Measurements from ENCODE around the gene THSD7A. TPM values are rescaled to one million over a fixed set of nuclear protein-coding genes. Genes with fewer than 3 reads are reported as not detected.

Gene THSD7A
- total and polyA plus RNA-seq, 2 of the 4 experiments (the other 2 are of a cell fraction): 0.02 to 0.18 TPM

DNA sequence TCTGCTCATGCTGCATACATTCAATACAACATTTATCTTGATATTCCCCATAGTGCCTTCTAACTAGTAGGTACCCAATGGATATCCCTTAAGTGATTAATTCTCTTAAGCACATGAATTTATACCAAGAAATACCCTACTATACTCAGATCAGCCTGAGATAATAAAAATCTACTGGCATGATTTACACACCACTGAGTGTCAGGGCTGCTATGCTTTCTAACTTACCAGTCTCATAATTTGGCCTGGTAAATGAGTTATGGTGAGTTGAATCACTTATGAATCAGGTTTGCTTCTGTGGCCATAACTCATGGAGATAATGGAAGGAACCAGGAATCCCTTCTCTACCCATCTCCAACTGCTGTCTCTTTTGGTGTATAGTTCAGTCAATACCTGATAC lies 122.8 kb downstream of the THSD7A start:
- no peak overlapping the region for H2AK5ac ChIP-seq (ENCODE audit: low read depth, low read length)
- no peak overlapping the region for H2BK15ac ChIP-seq (ENCODE audit: low read depth, low read length)
- H3K4me1 ChIP-seq (ENCODE audit: control insufficient read depth, insufficient read depth, low read length): no peaks in the 10 kb centered on the region
- no peaks in the 10 kb centered on the region for H4K20me1 ChIP-seq (ENCODE audit: insufficient read depth, low read length)
- H2AK9ac ChIP-seq (replicated peaks; ENCODE audit: low read depth, low read length, poor library complexity): no peak overlapping the region
- H3K4ac ChIP-seq (ENCODE audit: low read depth, low read length): no peak overlapping the region
- H3K18ac ChIP-seq (ENCODE audit: low read depth, low read length): no peak overlapping the region
- H3K9ac ChIP-seq (ENCODE audit: low read depth, low read length): no peak overlapping the region
- H3K79me1 ChIP-seq (ENCODE audit: low read depth in 1 of 2, low read length in 2 of 2): no peaks in the 10 kb centered on the region
- H3K36me3 ChIP-seq (ENCODE audit: control insufficient read depth, insufficient read depth, low read length): no peaks in the 10 kb centered on the region
- CTCF ChIA-PET: no interaction called here
- dilution Hi-C loops (cut with HindIII; ENCODE audit: low sequenced_read_pairs, unreplicated experiment): no loop called here
- no peak overlapping the region for H3K27ac ChIP-seq (ENCODE audit: insufficient read depth, low read length)
- no peak overlapping the region for H4K91ac ChIP-seq (ENCODE audit: insufficient read depth, low read depth, low read length)
- no peak overlapping the region for H3K14ac ChIP-seq (replicated peaks; ENCODE audit: low read depth, low read length)
- H3K9me3 ChIP-seq (ENCODE audit: control insufficient read depth, insufficient read depth, low read length): no peaks in the 10 kb centered on the region
- in situ Hi-C loops (cut with MboI; ENCODE audit: low sequenced_read_pairs): no loop called here
- H3K27me3 ChIP-seq (ENCODE audit: control insufficient read depth, insufficient read depth, low read length): no peaks in the 10 kb centered on the region
- no peak overlapping the region for H3K56ac ChIP-seq (ENCODE audit: extremely low read depth, insufficient read depth, low read length)
- DNase-seq (no peak), ATAC-seq (ENCODE audit: low read depth) (no peak)
- no peak overlapping the region for H2BK20ac ChIP-seq (ENCODE audit: low read depth, low read length)
- H2BK5ac ChIP-seq (ENCODE audit: low read depth, low read length, poor library complexity, severe bottlenecking): no peak overlapping the region
- H3K4me3 ChIP-seq (ENCODE audit: insufficient read depth, low read depth, low read length): no peak overlapping the region
- POLR2A ChIA-PET (ENCODE audit: unreplicated experiment): no interaction called here
- intact Hi-C loops (cut with micrococcal nuclease): no loop called here
- H2AFZ ChIP-seq (replicated peaks; ENCODE audit: low read length, poor library complexity): no peak overlapping the region
- no peak overlapping the region for H4K8ac ChIP-seq (ENCODE audit: low read depth in 2 of 2, low read length in 2 of 2)
- H3K4me2 ChIP-seq (ENCODE audit: low read depth, low read length): no peak overlapping the region
- TF ChIP-seq CEBPB (IDR thresholded peaks at IDR 0.05; ENCODE audit: low read depth, low read length): no peak
- no peak for TF ChIP-seq RFX5 (IDR thresholded peaks at IDR 0.05; ENCODE audit: low read depth, low read length)
- no peak for TF ChIP-seq RCOR1 (IDR thresholded peaks at IDR 0.05; ENCODE audit: insufficient replicate concordance, low read length)
- TF ChIP-seq FOS (IDR thresholded peaks at IDR 0.05; ENCODE audit: low read depth, low read length): no peak
- no peak for TF ChIP-seq SMC3 (IDR thresholded peaks at IDR 0.05; ENCODE audit: low read depth, low read length)
- no peak for TF ChIP-seq USF2 (IDR thresholded peaks at IDR 0.05; ENCODE audit: low read depth, low read length)
- TF ChIP-seq, protein P1, sequence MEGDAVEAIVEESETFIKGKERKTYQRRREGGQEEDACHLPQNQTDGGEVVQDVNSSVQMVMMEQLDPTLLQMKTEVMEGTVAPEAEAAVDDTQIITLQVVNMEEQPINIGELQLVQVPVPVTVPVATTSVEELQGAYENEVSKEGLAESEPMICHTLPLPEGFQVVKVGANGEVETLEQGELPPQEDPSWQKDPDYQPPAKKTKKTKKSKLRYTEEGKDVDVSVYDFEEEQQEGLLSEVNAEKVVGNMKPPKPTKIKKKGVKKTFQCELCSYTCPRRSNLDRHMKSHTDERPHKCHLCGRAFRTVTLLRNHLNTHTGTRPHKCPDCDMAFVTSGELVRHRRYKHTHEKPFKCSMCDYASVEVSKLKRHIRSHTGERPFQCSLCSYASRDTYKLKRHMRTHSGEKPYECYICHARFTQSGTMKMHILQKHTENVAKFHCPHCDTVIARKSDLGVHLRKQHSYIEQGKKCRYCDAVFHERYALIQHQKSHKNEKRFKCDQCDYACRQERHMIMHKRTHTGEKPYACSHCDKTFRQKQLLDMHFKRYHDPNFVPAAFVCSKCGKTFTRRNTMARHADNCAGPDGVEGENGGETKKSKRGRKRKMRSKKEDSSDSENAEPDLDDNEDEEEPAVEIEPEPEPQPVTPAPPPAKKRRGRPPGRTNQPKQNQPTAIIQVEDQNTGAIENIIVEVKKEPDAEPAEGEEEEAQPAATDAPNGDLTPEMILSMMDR (conservative IDR thresholded peaks at IDR 0.05; ENCODE audit: low read depth, low read length): no peak
- TF ChIP-seq CHD1 (IDR thresholded peaks at IDR 0.05; ENCODE audit: low read depth, low read length): no peak
- TF ChIP-seq MXI1 (IDR thresholded peaks at IDR 0.05; ENCODE audit: borderline replicate concordance, low read depth, low read length): no peak
- no peak for TF ChIP-seq ELK1 (IDR thresholded peaks at IDR 0.05; ENCODE audit: borderline replicate concordance, low read depth, low read length)
- TF ChIP-seq RAD21 (IDR thresholded peaks at IDR 0.05; ENCODE audit: low read length): no peak
- H4K5ac ChIP-seq (ENCODE audit: low read depth, low read length): no peak overlapping the region
- H2BK120ac ChIP-seq (ENCODE audit: low read depth, low read length): no peak overlapping the region
- no peak overlapping the region for H3K23ac ChIP-seq (ENCODE audit: low read depth, low read length)
- no TSS peak for BruUV-seq (replicated peaks)
- H3K9me1 ChIP-seq (ENCODE audit: insufficient read depth, low read length): no peaks in the 10 kb centered on the region

Data from IMR-90 (cell line).